HCT116 (cell line): ENCODE results near the gene USF1.

Source experiments
- ATF3 ChIP-seq: IDR thresholded peaks from 2 replicates; pipeline ENCODE4 v1.6.1; 2012
- EZH2phosphoT487 ChIP-seq: fragments of 200-600 bp; IDR thresholded peaks from 2 replicates; pipeline ENCODE4 v1.6.1; 2018; ENCODE audit warnings: antibody characterized with exemption, borderline replicate concordance
- FOSL1 ChIP-seq: IDR thresholded peaks from 2 replicates; pipeline ENCODE4 v1.6.1; 2012; ENCODE audit warnings: low read depth
- SIN3A ChIP-seq: IDR thresholded peaks from 2 replicates; pipeline ENCODE4 v1.6.1; 2012; ENCODE audit warnings: low read depth
- SRF ChIP-seq: IDR thresholded peaks from 2 replicates; pipeline ENCODE4 v1.6.1; 2012; ENCODE audit warnings: low read depth
- TF ChIP-seq, protein P1 (sequence below), 3 experiments: fragments of 200-600 bp in 1 of 3; sonication (generic) in 1 of 3; IDR thresholded peaks in 2 of 3; conservative IDR thresholded peaks in 1 of 3; 2 replicates each; pipeline ENCODE4 v1.5.1; 2012 to 2017; ENCODE audit warnings: low read depth in 2 of 3, low read length in 2 of 3, antibody characterized with exemption in 1 of 3, borderline replicate concordance in 1 of 3, control low read depth in 1 of 3, mild to moderate bottlenecking in 1 of 3, mixed read lengths in 1 of 3, mixed run types in 1 of 3, moderate library complexity in 1 of 3; ENCODE audit not compliant: insufficient read depth in 1 of 3

DNA sequence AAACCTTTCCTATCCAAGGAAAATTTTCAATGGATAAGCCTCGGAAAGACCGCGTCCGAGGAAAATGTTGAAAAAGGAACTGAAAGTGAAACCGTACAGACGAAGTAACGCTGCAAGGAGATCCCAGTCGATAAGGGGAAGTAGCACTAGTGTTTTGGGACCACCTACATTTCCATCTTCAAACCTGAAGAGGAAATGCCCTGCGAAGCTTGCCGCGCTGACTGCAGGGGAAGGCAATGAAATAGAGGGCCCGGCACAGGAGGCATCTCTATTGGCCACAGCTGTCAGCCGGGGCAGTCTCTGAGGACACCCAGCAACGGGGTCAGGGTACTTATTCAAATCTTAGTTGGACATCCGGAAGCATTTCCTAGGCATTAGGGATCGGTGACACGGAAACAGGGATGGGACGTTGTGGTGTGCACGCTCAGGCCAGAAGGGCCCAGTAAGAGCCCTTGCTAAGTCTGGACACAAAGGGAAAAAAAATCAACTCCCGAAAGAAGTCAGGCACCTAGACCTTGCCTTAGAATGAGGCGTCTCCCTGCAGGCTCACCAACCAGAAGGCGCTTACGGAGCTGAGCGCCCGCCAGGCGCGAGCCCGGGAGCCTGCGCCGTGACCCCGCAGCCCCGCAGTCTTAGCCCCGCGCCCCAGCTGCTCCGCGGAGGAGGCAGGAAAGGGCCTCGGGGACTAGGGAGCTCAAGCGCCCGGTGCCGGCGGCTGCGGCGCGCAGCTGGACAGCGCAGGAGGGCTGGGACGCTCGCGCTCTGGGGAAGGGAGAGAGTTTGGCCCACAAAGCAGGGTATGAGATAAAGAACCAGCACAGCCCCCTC, 655 bp downstream of the USF1 start:
- TF ChIP-seq, protein P1, sequence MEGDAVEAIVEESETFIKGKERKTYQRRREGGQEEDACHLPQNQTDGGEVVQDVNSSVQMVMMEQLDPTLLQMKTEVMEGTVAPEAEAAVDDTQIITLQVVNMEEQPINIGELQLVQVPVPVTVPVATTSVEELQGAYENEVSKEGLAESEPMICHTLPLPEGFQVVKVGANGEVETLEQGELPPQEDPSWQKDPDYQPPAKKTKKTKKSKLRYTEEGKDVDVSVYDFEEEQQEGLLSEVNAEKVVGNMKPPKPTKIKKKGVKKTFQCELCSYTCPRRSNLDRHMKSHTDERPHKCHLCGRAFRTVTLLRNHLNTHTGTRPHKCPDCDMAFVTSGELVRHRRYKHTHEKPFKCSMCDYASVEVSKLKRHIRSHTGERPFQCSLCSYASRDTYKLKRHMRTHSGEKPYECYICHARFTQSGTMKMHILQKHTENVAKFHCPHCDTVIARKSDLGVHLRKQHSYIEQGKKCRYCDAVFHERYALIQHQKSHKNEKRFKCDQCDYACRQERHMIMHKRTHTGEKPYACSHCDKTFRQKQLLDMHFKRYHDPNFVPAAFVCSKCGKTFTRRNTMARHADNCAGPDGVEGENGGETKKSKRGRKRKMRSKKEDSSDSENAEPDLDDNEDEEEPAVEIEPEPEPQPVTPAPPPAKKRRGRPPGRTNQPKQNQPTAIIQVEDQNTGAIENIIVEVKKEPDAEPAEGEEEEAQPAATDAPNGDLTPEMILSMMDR (IDR thresholded peaks at IDR 0.05 in 2 of 3, conservative IDR thresholded peaks at IDR 0.05 in 1 of 3; ENCODE audit: borderline replicate concordance in 1 of 3, insufficient read depth in 1 of 3, low read depth in 2 of 3, low read length in 2 of 3): no peak
- TF ChIP-seq SRF (no peak), FOSL1 (no peak), ATF3 (no peak), EZH2phosphoT487 (no peak), SIN3A (no peak)
